ENCODE data around the gene DAZAP2.
"Not testable (repeated sequence)": the region's sequence is repeated elsewhere in the genome, so short reads cannot be mapped to it uniquely, and the experiment has no call there.

Gene DAZAP2

GRCh38 chr12:51217133-51217967 lies 21.3 kb upstream of the DAZAP2 start:
- DNase-seq: peak; percentile 20

GRCh38 chr12:51217968-51218606 lies 20.5 kb upstream of the DAZAP2 start, which contains the start of gene POU6F1:
POU6F1 (minus strand) TSS chr12:51218062; CDS start chr12:51206836, 11,226 bp downstream.
- peak; percentile 86 for DNase-seq

- DNase-seq: no peak
These were observed 19.9 kb upstream of the DAZAP2 start for GRCh38 chr12:51218607-51219161.

- no peak for DNase-seq
These were observed 19.3 kb upstream of the DAZAP2 start for GRCh38 chr12:51219322-51219721.

GRCh38 chr12:51219857-51220256 lies 18.8 kb upstream of the DAZAP2 start:
- not testable (repeated sequence) for DNase-seq

- DNase-seq: no peak
These were observed 16.2 kb upstream of the DAZAP2 start for GRCh38 chr12:51222461-51222860.

GRCh38 chr12:51224625-51225024 lies 14.0 kb upstream of the DAZAP2 start:
- DNase-seq: no peak

GRCh38 chr12:51225234-51225633 lies 13.4 kb upstream of the DAZAP2 start:
- DNase-seq: no peak

GRCh38 chr12:51225771-51226170 lies 12.9 kb upstream of the DAZAP2 start:
- DNase-seq: no peak

GRCh38 chr12:51227112-51227511 lies 11.5 kb upstream of the DAZAP2 start:
- not testable (repeated sequence) for DNase-seq

GRCh38 chr12:51227962-51228361 lies 10.7 kb upstream of the DAZAP2 start:
- no peak for DNase-seq

GRCh38 chr12:51229116-51229809 lies 9.4 kb upstream of the DAZAP2 start:
- DNase-seq: no peak

GRCh38 chr12:51232642-51233041 lies 6.0 kb upstream of the DAZAP2 start:
- DNase-seq: no peak

GRCh38 chr12:51234530-51234929 lies 4.1 kb upstream of the DAZAP2 start:
- DNase-seq: no peak

GRCh38 chr12:51238037-51238509 lies 553 bp upstream of the DAZAP2 start:
- DNase-seq: no peak

GRCh38 chr12:51240971-51241370 lies 2.3 kb downstream of the DAZAP2 start:
- peak; percentile 54 for DNase-seq

GRCh38 chr12:51242120-51242519 lies 3.5 kb downstream of the DAZAP2 start:
- DNase-seq: no peak

GRCh38 chr12:51242876-51243275 lies 4.2 kb downstream of the DAZAP2 start:
- DNase-seq: no peak

GRCh38 chr12:51244269-51244668 lies 5.6 kb downstream of the DAZAP2 start:
- DNase-seq: peak; percentile 7

GRCh38 chr12:51245476-51246253 lies 7.0 kb downstream of the DAZAP2 start:
- DNase-seq: no peak

GRCh38 chr12:51246254-51246853 lies 7.7 kb downstream of the DAZAP2 start:
- peak; percentile 47 for DNase-seq

Measured in fibroblast of skin of back (primary cell).